ENCODE measurements around the gene TPCN1. TPM values are rescaled to one million over a fixed set of nuclear protein-coding genes. Genes with fewer than 3 reads are reported as not detected.

TPCN1 gene
- total and polyA plus RNA-seq, 10 donors, result 15.5 to 90.1 (median 46.7) TPM

GRCh38 chr12:113297621-113298471 is 76.6 kb downstream of the TPCN1 start:
- no peaks in the 10 kb centered on the region for H3K27me3 ChIP-seq (replicated peaks in 1 of 7)
- 76 to 83% (median 81%) methylated on average over 11 to 13 of the region's 13 CpGs for WGBS, 5 donors
- TF ChIP-seq POLR2AphosphoS5 (IDR thresholded peaks at IDR 0.05) (peak; percentile 36 to 61 (median 46)), CTCF (IDR thresholded peaks at IDR 0.05 in 8 of 11, conservative IDR thresholded peaks at IDR 0.05 in 3 of 11) (no peak), POLR2A (IDR thresholded peaks at IDR 0.05) (no peak)
- DNase-seq, result no peak
- peak overlapping the region in 6 of 8 donors; percentile 23 to 50 (median 34) for H3K27ac ChIP-seq
- intact Hi-C loops (cut with DNase I; ENCODE audit: low total_unique reads), result no loop called here
- H3K4me1 ChIP-seq, result peaks cover 8 to 36% (median 18%) of the 10 kb centered on the region in 6 donors
- H3K4me3 ChIP-seq, result no peak overlapping the region
- peaks cover 2 to 100% (median 63%) of the 10 kb centered on the region in 6 donors for H3K36me3 ChIP-seq
- H3K9me3 ChIP-seq, result no peaks in the 10 kb centered on the region

GRCh38 chr12:113298472-113298817 is 77.2 kb downstream of the TPCN1 start:
- intact Hi-C loops (cut with DNase I; ENCODE audit: low total_unique reads), result no loop called here
- Histone ChIP-seq H3K4me3 (no peak overlapping the region), H3K9me3 (no peaks in the 10 kb centered on the region), H3K4me1 (peaks cover 8 to 42% (median 19%) of the 10 kb centered on the region in 6 donors), H3K27ac (peak overlapping the region in 6 of 8 donors; percentile 23 to 50 (median 34)), H3K27me3 (replicated peaks in 1 of 7) (no peaks in the 10 kb centered on the region), H3K36me3 (peaks cover 0 to 100% (median 58%) of the 10 kb centered on the region in 6 donors)
- no peak for DNase-seq
- no peak for TF ChIP-seq POLR2A (IDR thresholded peaks at IDR 0.05)
- TF ChIP-seq POLR2AphosphoS5 (IDR thresholded peaks at IDR 0.05), result no peak
- TF ChIP-seq CTCF (IDR thresholded peaks at IDR 0.05 in 8 of 11, conservative IDR thresholded peaks at IDR 0.05 in 3 of 11), result no peak
- WGBS, 5 donors, result 73 to 88% (median 81%) methylated on average over 5 of the region's 5 CpGs

GRCh38 chr12:113298861-113299545 is 77.7 kb downstream of the TPCN1 start:
- no peak for DNase-seq
- Histone ChIP-seq H3K9me3 (no peaks in the 10 kb centered on the region), H3K27ac (peak overlapping the region in 6 of 8 donors; percentile 23 to 50 (median 34)), H3K4me1 (peaks cover 8 to 45% (median 19%) of the 10 kb centered on the region in 6 donors), H3K27me3 (replicated peaks in 1 of 7) (no peaks in the 10 kb centered on the region), H3K36me3 (peaks cover 0 to 100% (median 58%) of the 10 kb centered on the region in 6 donors), H3K4me3 (no peak overlapping the region)
- 58 to 81% (median 75%) methylated on average over 14 to 20 of the region's 20 CpGs for WGBS, 5 donors
- TF ChIP-seq CTCF (IDR thresholded peaks at IDR 0.05 in 8 of 11, conservative IDR thresholded peaks at IDR 0.05 in 3 of 11), result no peak
- TF ChIP-seq POLR2AphosphoS5 (IDR thresholded peaks at IDR 0.05), result peak; percentile 11 to 67 (median 55)
- intact Hi-C loops (cut with DNase I; ENCODE audit: low total_unique reads), result no loop called here

All from spleen (tissue), 11 donors.